IMR-90 (cell line): ENCODE measurements around the gene HSPA1L. TPM values are rescaled to one million over a fixed set of nuclear protein-coding genes. Genes with fewer than 3 reads are reported as not detected.

Source experiments
- ATAC-seq: fragments of 200-7000 bp; cut with Tn5 transposase; 2 replicates; pipeline ENCODE4 v1.9.1; 2020; ENCODE audit warnings: low read depth, mild to moderate bottlenecking, moderate library complexity
- BruUV-seq: library from RNA; stranded (reverse); fragments of 400-500 nt; replicated peaks from 2 replicates; lab custom pipeline; 2021; lab: Mats Ljungman, UMichigan
- CTCF ChIA-PET: fragments of 300-600 bp; formaldehyde crosslinking; extraction: SDS; loops from one replicate; lab custom pipeline; 2021; ENCODE audit warnings: antibody characterized with exemption; lab: Yijun Ruan, JAX
- POLR2A ChIA-PET: fragments of 300-600 bp; sonication (Branson Sonifier 250); formaldehyde crosslinking; loops from one replicate; lab custom pipeline; 2022; ENCODE audit warnings: antibody characterized with exemption; ENCODE audit not compliant: unreplicated experiment; lab: Charles Lee
- DNase-seq: peaks from one replicate; pipeline ENCODE4 v3.0.0; 2013
- H2AFZ ChIP-seq: replicated peaks from 2 replicates; pipeline ENCODE3; 2013; ENCODE audit warnings: low read length, mild to moderate bottlenecking; ENCODE audit not compliant: poor library complexity
- H2AK5ac ChIP-seq: 2 replicates; pipeline ENCODE4 v1.6.1; 2013; ENCODE audit warnings: low read depth, low read length, inconsistent platforms
- H2AK9ac ChIP-seq: replicated peaks from 2 replicates; pipeline ENCODE3; 2013; ENCODE audit warnings: mild to moderate bottlenecking, low read depth, low read length, moderate library complexity; ENCODE audit not compliant: poor library complexity
- H2BK120ac ChIP-seq: 2 replicates; pipeline ENCODE4 v1.6.1; 2013; ENCODE audit warnings: low read depth, low read length, inconsistent platforms
- H2BK15ac ChIP-seq: 3 replicates; pipeline ENCODE4 v1.6.1; 2013; ENCODE audit warnings: low read depth, low read length, inconsistent platforms
- H2BK20ac ChIP-seq: 2 replicates; pipeline ENCODE4 v1.6.1; 2013; ENCODE audit warnings: low read depth, mild to moderate bottlenecking, inconsistent platforms, low read length, moderate library complexity
- H2BK5ac ChIP-seq: 2 replicates; pipeline ENCODE4 v1.6.1; 2013; ENCODE audit warnings: mild to moderate bottlenecking, low read depth, low read length, inconsistent platforms; ENCODE audit not compliant: poor library complexity, severe bottlenecking
- H3K14ac ChIP-seq: replicated peaks from 2 replicates; pipeline ENCODE4 v1.6.1; 2013; ENCODE audit warnings: low read depth, low read length, inconsistent platforms
- H3K18ac ChIP-seq: 2 replicates; pipeline ENCODE4 v1.6.1; 2013; ENCODE audit warnings: low read depth, low read length, control low read depth
- H3K23ac ChIP-seq: 2 replicates; pipeline ENCODE4 v1.6.1; 2013; ENCODE audit warnings: low read depth, low read length, inconsistent platforms
- H3K27ac ChIP-seq: 2 replicates; pipeline ENCODE4 v1.5.1; 2013; ENCODE audit warnings: mild to moderate bottlenecking, control low read depth, low read length; ENCODE audit not compliant: insufficient read depth
- H3K27me3 ChIP-seq: 2 replicates; pipeline ENCODE4 v1.6.1; 2013; ENCODE audit warnings: low read length; ENCODE audit not compliant: control insufficient read depth, insufficient read depth
- H3K36me3 ChIP-seq: 2 replicates; pipeline ENCODE4 v1.6.1; 2013; ENCODE audit warnings: low read length, mixed read lengths; ENCODE audit not compliant: control insufficient read depth, insufficient read depth
- H3K4ac ChIP-seq: 2 replicates; pipeline ENCODE4 v1.6.1; 2013; ENCODE audit warnings: low read depth, low read length, inconsistent platforms
- H3K4me1 ChIP-seq: 2 replicates; pipeline ENCODE4 v1.6.1; 2013; ENCODE audit warnings: low read length, mixed read lengths; ENCODE audit not compliant: control insufficient read depth, insufficient read depth
- H3K4me2 ChIP-seq: 2 replicates; pipeline ENCODE4 v1.6.1; 2013; ENCODE audit warnings: low read depth, mild to moderate bottlenecking, control low read depth, low read length, moderate library complexity
- H3K4me3 ChIP-seq: 2 replicates; pipeline ENCODE4 v1.5.1; 2013; ENCODE audit warnings: low read depth, mild to moderate bottlenecking, control low read depth, low read length, moderate library complexity; ENCODE audit not compliant: insufficient read depth
- H3K56ac ChIP-seq: 2 replicates; pipeline ENCODE4 v1.6.1; 2013; ENCODE audit warnings: low read length, inconsistent platforms; ENCODE audit not compliant: insufficient read depth; ENCODE audit errors: extremely low read depth
- H3K79me1 ChIP-seq, 2 experiments: 2 replicates each; pipeline ENCODE4 v1.6.1; 2013; ENCODE audit warnings: low read length in 2 of 2, inconsistent platforms in 1 of 2, low read depth in 1 of 2
- H3K9ac ChIP-seq: 2 replicates; pipeline ENCODE4 v1.6.1; 2013; ENCODE audit warnings: low read depth, low read length, control low read depth
- H3K9me1 ChIP-seq: 2 replicates; pipeline ENCODE4 v1.6.1; 2013; ENCODE audit warnings: low read length, inconsistent platforms; ENCODE audit not compliant: insufficient read depth
- H3K9me3 ChIP-seq: 2 replicates; pipeline ENCODE4 v1.6.1; 2013; ENCODE audit warnings: low read length; ENCODE audit not compliant: control insufficient read depth, insufficient read depth
- H4K20me1 ChIP-seq: 2 replicates; pipeline ENCODE4 v1.6.1; 2013; ENCODE audit warnings: low read length, inconsistent platforms; ENCODE audit not compliant: insufficient read depth
- H4K5ac ChIP-seq: 2 replicates; pipeline ENCODE4 v1.6.1; 2013; ENCODE audit warnings: mild to moderate bottlenecking, low read depth, low read length, control low read depth
- H4K8ac ChIP-seq, 2 experiments: 2 replicates each; pipeline ENCODE4 v1.6.1; 2013; ENCODE audit warnings: low read depth in 2 of 2, low read length in 2 of 2, control low read depth in 1 of 2, inconsistent platforms in 1 of 2
- H4K91ac ChIP-seq: 2 replicates; pipeline ENCODE4 v1.6.1; 2013; ENCODE audit warnings: low read depth, low read length, inconsistent platforms; ENCODE audit not compliant: insufficient read depth
- BHLHE40 ChIP-seq: fragments of 150-350 bp; IDR thresholded peaks from 2 replicates; pipeline ENCODE4 v1.6.1; 2016; ENCODE audit warnings: mild to moderate bottlenecking, low read depth, low read length
- CEBPB ChIP-seq: IDR thresholded peaks from 2 replicates; pipeline ENCODE4 v1.6.1; 2012; ENCODE audit warnings: low read depth, low read length, improper control_type of control experiment
- FOS ChIP-seq: fragments of 150-350 bp; IDR thresholded peaks from 2 replicates; pipeline ENCODE4 v1.6.1; 2016; ENCODE audit warnings: low read depth, low read length
- MAFK ChIP-seq: IDR thresholded peaks from 2 replicates; pipeline ENCODE4 v1.6.1; 2012; ENCODE audit warnings: low read depth, low read length, improper control_type of control experiment
- MAZ ChIP-seq: IDR thresholded peaks from 2 replicates; pipeline ENCODE4 v1.6.1; 2012; ENCODE audit warnings: low read depth, mild to moderate bottlenecking, low read length, improper control_type of control experiment, moderate library complexity, borderline replicate concordance
- MXI1 ChIP-seq: IDR thresholded peaks from 2 replicates; pipeline ENCODE4 v1.6.1; 2012; ENCODE audit warnings: low read depth, mild to moderate bottlenecking, low read length, moderate library complexity, borderline replicate concordance
- NFE2L2 ChIP-seq: fragments of 150-350 bp; IDR thresholded peaks from 2 replicates; pipeline ENCODE4 v1.6.1; 2016; ENCODE audit warnings: low read depth, mild to moderate bottlenecking, low read length
- POLR2A ChIP-seq: IDR thresholded peaks from 2 replicates; pipeline ENCODE4 v1.6.1; 2012; ENCODE audit warnings: mild to moderate bottlenecking, low read depth, low read length
- RAD21 ChIP-seq: IDR thresholded peaks from 2 replicates; pipeline ENCODE4 v1.6.1; 2012; ENCODE audit warnings: low read length, improper control_type of control experiment
- RCOR1 ChIP-seq: IDR thresholded peaks from 2 replicates; pipeline ENCODE4 v1.6.1; 2012; ENCODE audit warnings: mild to moderate bottlenecking, low read length, improper control_type of control experiment; ENCODE audit not compliant: insufficient replicate concordance
- RFX5 ChIP-seq: IDR thresholded peaks from 2 replicates; pipeline ENCODE4 v1.8.0; 2012; ENCODE audit warnings: low read depth, mild to moderate bottlenecking, low read length, moderate library complexity
- SMC3 ChIP-seq: fragments of 150-350 bp; IDR thresholded peaks from 2 replicates; pipeline ENCODE4 v1.6.1; 2016; ENCODE audit warnings: low read depth, mild to moderate bottlenecking, antibody characterized with exemption, low read length, moderate library complexity
- WGBS, 2 experiments: methylation state at CpG; one replicate each; pipeline versions ENCODE4 v1.1.5 to v1.1.7; 2013; ENCODE audit warnings: missing lambda C conversion rate in 2 of 2; ENCODE audit not compliant: insufficient read length in 1 of 2; ENCODE audit errors: extremely low coverage in 2 of 2; 5-methylcytosine and 5-hydroxymethylcytosine counted together
- dilution Hi-C: fragments of 300-500 bp; cut with HindIII; formaldehyde crosslinking; loops from one replicate; pipeline ENCODE4 v1.14.3; 2018; ENCODE audit warnings: low sequenced_read_pairs; ENCODE audit not compliant: unreplicated experiment
- in situ Hi-C: fragments of 300-500 bp; cut with MboI; formaldehyde crosslinking; loops from 3 replicates; pipeline ENCODE4 v1.14.3; 2019; ENCODE audit warnings: low sequenced_read_pairs, inconsistent platforms, mixed read lengths
- intact Hi-C: fragments of 100-400 bp; cut with micrococcal nuclease; formaldehyde crosslinking; loops from 2 replicates; pipeline ENCODE4 v1.10.0; 2022
- polyA plus RNA-seq, 3 experiments: library from polyadenylated mRNA; depleted of rRNA; stranded (reverse); fragments of >200 nt; gene quantifications; 2 replicates each; pipeline ENCODE4 v1.2.3, GENCODE V29; 2012; ENCODE audit warnings: low replicate concordance in 1 of 3
- total RNA-seq: library from RNA; depleted of rRNA; stranded (reverse); fragments of >200 nt; gene quantifications from 2 replicates; pipeline ENCODE4 v1.2.3, GENCODE V29; 2012
- TF ChIP-seq, protein P1 (sequence below): conservative IDR thresholded peaks from 2 replicates; pipeline ENCODE4 v1.5.1; 2012; ENCODE audit warnings: mild to moderate bottlenecking, low read depth, low read length, improper control_type of control experiment
- TF ChIP-seq, protein P2 (sequence below): fragments of 150-350 bp; IDR thresholded peaks from 2 replicates; pipeline ENCODE4 v1.6.1; 2017; ENCODE audit warnings: mild to moderate bottlenecking, antibody characterized with exemption, low read length, low read depth
- TF ChIP-seq, protein P3 (sequence below): fragments of 150-350 bp; IDR thresholded peaks from 2 replicates; pipeline ENCODE4 v1.6.1; 2016; ENCODE audit warnings: low read depth, mild to moderate bottlenecking, low read length, moderate library complexity, borderline replicate concordance

Gene HSPA1L
- total and polyA plus RNA-seq, 2 of the 4 experiments (the other 2 are of a cell fraction), result 0.97 to 1.3 TPM

- BruUV-seq, result no TSS peak
- Histone ChIP-seq H3K4me3 (no peak overlapping the region), H2AK5ac (no peak overlapping the region), H4K91ac (no peak overlapping the region), H3K56ac (no peak overlapping the region), H2BK5ac (no peak overlapping the region), H3K4me1 (no peaks in the 10 kb centered on the region), H2BK120ac (no peak overlapping the region), H2BK20ac (no peak overlapping the region), H2BK15ac (no peak overlapping the region), H3K14ac (no peak overlapping the region), H3K9me1 (no peaks in the 10 kb centered on the region), H3K27me3 (no peaks in the 10 kb centered on the region), H3K23ac (no peak overlapping the region), H4K8ac (no peak overlapping the region), H4K20me1 (no peaks in the 10 kb centered on the region), H3K27ac (no peak overlapping the region), H3K18ac (no peak overlapping the region), H2AFZ (no peak overlapping the region), H3K4ac (no peak overlapping the region), H2AK9ac (no peak overlapping the region), H3K79me1 (peaks cover 0 to 10% of the 10 kb centered on the region in 2 experiments; a peak in 3 of 4 replicates), H4K5ac (no peak overlapping the region), H3K36me3 (peaks cover 62% of the 10 kb centered on the region), H3K9ac (no peak overlapping the region), H3K9me3 (no peaks in the 10 kb centered on the region), H3K4me2 (no peak overlapping the region)
- no peak for ATAC-seq
- intact Hi-C loops, result no loop called here
- WGBS, 2 experiments, result 100% methylated on average over 3 of the region's 15 CpGs; no CpG with 5 or more reads in 1 of the 2 experiments
- POLR2A ChIA-PET, result no interaction called here
- CTCF ChIA-PET, result no interaction called here
- DNase-seq, result no peak
- dilution Hi-C loops, result no loop called here
- in situ Hi-C loops, result no loop called here
- TF ChIP-seq FOS (no peak), POLR2A (no peak), SMC3 (no peak), NFE2L2 (no peak), MXI1 (no peak), RFX5 (no peak), RAD21 (no peak), MAFK (no peak), RCOR1 (no peak), MAZ (no peak), CEBPB (no peak), BHLHE40 (no peak)
- TF ChIP-seq, protein P1, sequence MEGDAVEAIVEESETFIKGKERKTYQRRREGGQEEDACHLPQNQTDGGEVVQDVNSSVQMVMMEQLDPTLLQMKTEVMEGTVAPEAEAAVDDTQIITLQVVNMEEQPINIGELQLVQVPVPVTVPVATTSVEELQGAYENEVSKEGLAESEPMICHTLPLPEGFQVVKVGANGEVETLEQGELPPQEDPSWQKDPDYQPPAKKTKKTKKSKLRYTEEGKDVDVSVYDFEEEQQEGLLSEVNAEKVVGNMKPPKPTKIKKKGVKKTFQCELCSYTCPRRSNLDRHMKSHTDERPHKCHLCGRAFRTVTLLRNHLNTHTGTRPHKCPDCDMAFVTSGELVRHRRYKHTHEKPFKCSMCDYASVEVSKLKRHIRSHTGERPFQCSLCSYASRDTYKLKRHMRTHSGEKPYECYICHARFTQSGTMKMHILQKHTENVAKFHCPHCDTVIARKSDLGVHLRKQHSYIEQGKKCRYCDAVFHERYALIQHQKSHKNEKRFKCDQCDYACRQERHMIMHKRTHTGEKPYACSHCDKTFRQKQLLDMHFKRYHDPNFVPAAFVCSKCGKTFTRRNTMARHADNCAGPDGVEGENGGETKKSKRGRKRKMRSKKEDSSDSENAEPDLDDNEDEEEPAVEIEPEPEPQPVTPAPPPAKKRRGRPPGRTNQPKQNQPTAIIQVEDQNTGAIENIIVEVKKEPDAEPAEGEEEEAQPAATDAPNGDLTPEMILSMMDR, result no peak
- TF ChIP-seq, protein P2, sequence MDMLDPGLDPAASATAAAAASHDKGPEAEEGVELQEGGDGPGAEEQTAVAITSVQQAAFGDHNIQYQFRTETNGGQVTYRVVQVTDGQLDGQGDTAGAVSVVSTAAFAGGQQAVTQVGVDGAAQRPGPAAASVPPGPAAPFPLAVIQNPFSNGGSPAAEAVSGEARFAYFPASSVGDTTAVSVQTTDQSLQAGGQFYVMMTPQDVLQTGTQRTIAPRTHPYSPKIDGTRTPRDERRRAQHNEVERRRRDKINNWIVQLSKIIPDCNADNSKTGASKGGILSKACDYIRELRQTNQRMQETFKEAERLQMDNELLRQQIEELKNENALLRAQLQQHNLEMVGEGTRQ, result no peak
- TF ChIP-seq, protein P3, sequence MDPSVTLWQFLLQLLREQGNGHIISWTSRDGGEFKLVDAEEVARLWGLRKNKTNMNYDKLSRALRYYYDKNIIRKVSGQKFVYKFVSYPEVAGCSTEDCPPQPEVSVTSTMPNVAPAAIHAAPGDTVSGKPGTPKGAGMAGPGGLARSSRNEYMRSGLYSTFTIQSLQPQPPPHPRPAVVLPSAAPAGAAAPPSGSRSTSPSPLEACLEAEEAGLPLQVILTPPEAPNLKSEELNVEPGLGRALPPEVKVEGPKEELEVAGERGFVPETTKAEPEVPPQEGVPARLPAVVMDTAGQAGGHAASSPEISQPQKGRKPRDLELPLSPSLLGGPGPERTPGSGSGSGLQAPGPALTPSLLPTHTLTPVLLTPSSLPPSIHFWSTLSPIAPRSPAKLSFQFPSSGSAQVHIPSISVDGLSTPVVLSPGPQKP, result no peak
Observed at GRCh38 chr6:31784098-31784925, 30.8 kb downstream of the HSPA1L start.
